HEK293 (cell line): ENCODE measurements around the gene KLHL6.

Experiments used
- SETDB1 ChIP-seq: IDR thresholded peaks from one replicate; pipeline ENCODE4 v1.6.1; 2017; ENCODE audit warnings: mild to moderate bottlenecking, low read length, moderate library complexity, mixed read lengths; ENCODE audit not compliant: insufficient read length
- ZBTB20 ChIP-seq: fragments of 450-650 bp; formaldehyde crosslinking; IDR thresholded peaks from 2 replicates; pipeline ENCODE4 v1.5.1; 2016; ENCODE audit warnings: missing biosample characterization, missing genetic modification characterization
- ZFP37 ChIP-seq: fragments of 450-650 bp; formaldehyde crosslinking; IDR thresholded peaks from 2 replicates; pipeline ENCODE4 v1.5.1; 2016; ENCODE audit warnings: missing biosample characterization, missing genetic modification characterization
- ZNF140 ChIP-seq: fragments of 450-650 bp; formaldehyde crosslinking; IDR thresholded peaks from 2 replicates; pipeline ENCODE4 v1.5.1; 2016; ENCODE audit warnings: missing biosample characterization, missing genetic modification characterization
- ZNF175 ChIP-seq: fragments of 450-650 bp; formaldehyde crosslinking; IDR thresholded peaks from 2 replicates; pipeline ENCODE4 v1.5.1; 2016; ENCODE audit warnings: missing biosample characterization, missing genetic modification characterization
- ZNF24 ChIP-seq: fragments of 450-650 bp; formaldehyde crosslinking; IDR thresholded peaks from 2 replicates; pipeline ENCODE4 v1.5.1; 2016; ENCODE audit warnings: missing biosample characterization, missing genetic modification characterization
- ZNF311 ChIP-seq: fragments of 450-650 bp; formaldehyde crosslinking; IDR thresholded peaks from 2 replicates; pipeline ENCODE4 v1.5.1; 2017; ENCODE audit warnings: missing biosample characterization, missing genetic modification characterization, borderline replicate concordance
- ZNF629 ChIP-seq: fragments of 450-650 bp; formaldehyde crosslinking; IDR thresholded peaks from 2 replicates; pipeline ENCODE4 v1.5.1; 2017; ENCODE audit warnings: missing biosample characterization, missing genetic modification characterization
- ZNF791 ChIP-seq: fragments of 450-650 bp; formaldehyde crosslinking; IDR thresholded peaks from 2 replicates; pipeline ENCODE4 v1.5.1; 2016; ENCODE audit warnings: missing biosample characterization, missing genetic modification characterization
- TF ChIP-seq, protein P1 (sequence below): fragments of 450-650 bp; formaldehyde crosslinking; IDR thresholded peaks from 2 replicates; pipeline ENCODE4 v1.5.1; 2016; ENCODE audit warnings: missing biosample characterization, missing genetic modification characterization
- TF ChIP-seq, protein P2 (sequence below): fragments of 450-650 bp; formaldehyde crosslinking; IDR thresholded peaks from 2 replicates; pipeline ENCODE4 v1.5.1; 2016; ENCODE audit warnings: missing biosample characterization, missing genetic modification characterization

DNA sequence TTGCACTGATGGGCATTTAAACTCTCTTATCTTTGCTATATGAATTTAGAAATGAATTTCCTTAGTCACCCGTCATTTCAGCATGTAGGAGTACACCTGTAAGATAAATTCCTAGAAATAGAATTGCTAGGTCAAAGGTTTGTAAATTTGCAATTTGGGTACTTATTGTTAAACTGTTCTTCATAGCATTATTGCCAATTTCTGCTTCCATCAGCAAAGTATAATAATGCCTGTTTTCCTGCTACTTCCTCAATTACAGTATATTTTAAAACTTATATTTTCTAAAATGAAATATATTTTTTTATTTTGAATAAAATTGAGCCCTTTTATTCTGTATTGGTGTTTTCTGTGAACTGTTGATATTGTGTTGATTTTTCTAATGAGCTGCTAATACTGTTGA is 110.8 kb downstream of the KLHL6 start:
- TF ChIP-seq ZNF140 (tag by site-specific recombination) (no peak), SETDB1 (no peak), ZBTB20 (no peak), ZFP37 (tag by site-specific recombination) (no peak), ZNF24 (no peak), ZNF791 (no peak), ZNF175 (tag by site-specific recombination) (no peak), ZNF311 (tag by site-specific recombination) (no peak), ZNF629 (tag by site-specific recombination) (no peak)
- TF ChIP-seq, protein P1, sequence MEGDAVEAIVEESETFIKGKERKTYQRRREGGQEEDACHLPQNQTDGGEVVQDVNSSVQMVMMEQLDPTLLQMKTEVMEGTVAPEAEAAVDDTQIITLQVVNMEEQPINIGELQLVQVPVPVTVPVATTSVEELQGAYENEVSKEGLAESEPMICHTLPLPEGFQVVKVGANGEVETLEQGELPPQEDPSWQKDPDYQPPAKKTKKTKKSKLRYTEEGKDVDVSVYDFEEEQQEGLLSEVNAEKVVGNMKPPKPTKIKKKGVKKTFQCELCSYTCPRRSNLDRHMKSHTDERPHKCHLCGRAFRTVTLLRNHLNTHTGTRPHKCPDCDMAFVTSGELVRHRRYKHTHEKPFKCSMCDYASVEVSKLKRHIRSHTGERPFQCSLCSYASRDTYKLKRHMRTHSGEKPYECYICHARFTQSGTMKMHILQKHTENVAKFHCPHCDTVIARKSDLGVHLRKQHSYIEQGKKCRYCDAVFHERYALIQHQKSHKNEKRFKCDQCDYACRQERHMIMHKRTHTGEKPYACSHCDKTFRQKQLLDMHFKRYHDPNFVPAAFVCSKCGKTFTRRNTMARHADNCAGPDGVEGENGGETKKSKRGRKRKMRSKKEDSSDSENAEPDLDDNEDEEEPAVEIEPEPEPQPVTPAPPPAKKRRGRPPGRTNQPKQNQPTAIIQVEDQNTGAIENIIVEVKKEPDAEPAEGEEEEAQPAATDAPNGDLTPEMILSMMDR (tag by site-specific recombination): no peak
- TF ChIP-seq, protein P2, sequence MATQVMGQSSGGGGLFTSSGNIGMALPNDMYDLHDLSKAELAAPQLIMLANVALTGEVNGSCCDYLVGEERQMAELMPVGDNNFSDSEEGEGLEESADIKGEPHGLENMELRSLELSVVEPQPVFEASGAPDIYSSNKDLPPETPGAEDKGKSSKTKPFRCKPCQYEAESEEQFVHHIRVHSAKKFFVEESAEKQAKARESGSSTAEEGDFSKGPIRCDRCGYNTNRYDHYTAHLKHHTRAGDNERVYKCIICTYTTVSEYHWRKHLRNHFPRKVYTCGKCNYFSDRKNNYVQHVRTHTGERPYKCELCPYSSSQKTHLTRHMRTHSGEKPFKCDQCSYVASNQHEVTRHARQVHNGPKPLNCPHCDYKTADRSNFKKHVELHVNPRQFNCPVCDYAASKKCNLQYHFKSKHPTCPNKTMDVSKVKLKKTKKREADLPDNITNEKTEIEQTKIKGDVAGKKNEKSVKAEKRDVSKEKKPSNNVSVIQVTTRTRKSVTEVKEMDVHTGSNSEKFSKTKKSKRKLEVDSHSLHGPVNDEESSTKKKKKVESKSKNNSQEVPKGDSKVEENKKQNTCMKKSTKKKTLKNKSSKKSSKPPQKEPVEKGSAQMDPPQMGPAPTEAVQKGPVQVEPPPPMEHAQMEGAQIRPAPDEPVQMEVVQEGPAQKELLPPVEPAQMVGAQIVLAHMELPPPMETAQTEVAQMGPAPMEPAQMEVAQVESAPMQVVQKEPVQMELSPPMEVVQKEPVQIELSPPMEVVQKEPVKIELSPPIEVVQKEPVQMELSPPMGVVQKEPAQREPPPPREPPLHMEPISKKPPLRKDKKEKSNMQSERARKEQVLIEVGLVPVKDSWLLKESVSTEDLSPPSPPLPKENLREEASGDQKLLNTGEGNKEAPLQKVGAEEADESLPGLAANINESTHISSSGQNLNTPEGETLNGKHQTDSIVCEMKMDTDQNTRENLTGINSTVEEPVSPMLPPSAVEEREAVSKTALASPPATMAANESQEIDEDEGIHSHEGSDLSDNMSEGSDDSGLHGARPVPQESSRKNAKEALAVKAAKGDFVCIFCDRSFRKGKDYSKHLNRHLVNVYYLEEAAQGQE: no peak
